Posterior vena cava (tissue), 2 donors: ENCODE measurements around the gene CDH2. TPM values are rescaled to one million over a fixed set of nuclear protein-coding genes. Genes with fewer than 3 reads are reported as not detected.
"Not testable (repeated sequence)": the region's sequence is repeated elsewhere in the genome, so short reads cannot be mapped to it uniquely, and the experiment has no call there.

Experiments used
- DNase-seq: peaks from one replicate; pipeline ENCODE4 v3.0.0-alpha.2; 2020; ENCODE audit warnings: low spot score
- intact Hi-C, 2 donors: fragments of 100-400 bp; cut with DNase I; formaldehyde crosslinking; loops; one replicate each; pipeline versions ENCODE4 v1.14.1 to v1.14.2; 2022 to 2023
- total RNA-seq, 2 donors: library from RNA; stranded (reverse); fragmentation: NEBNext Ultra II Directional; extraction: Animal tissue kit (Norgen Biotek cat#: 25700); gene quantifications; one replicate each; pipeline ENCODE4 v1.2.1, GENCODE V29; 2021
- donor health status: DM: yes; HTN: yes; CAD: no.
- donor health status: DM: yes; HTN: yes; CAD: no.

CDH2 gene
- total RNA-seq, 2 donors from 2014 or later: 6.0 to 12.0 TPM

GRCh38 chr18:27966881-27967280 lies 210.0 kb downstream of the CDH2 start:
- DNase-seq: no peak
- intact Hi-C loops: no loop called here

- no peak for DNase-seq
Observed at GRCh38 chr18:27964811-27965210, 212.1 kb downstream of the CDH2 start.

GRCh38 chr18:27959101-27959500 lies 217.8 kb downstream of the CDH2 start:
- intact Hi-C loops: no loop called here

More at GRCh38 chr18:27964811-27965210, 212.1 kb downstream of the CDH2 start:
- intact Hi-C loops: no loop called here

GRCh38 chr18:27956001-27956640 lies 220.8 kb downstream of the CDH2 start:
- intact Hi-C loops: no loop called here
- no peak for DNase-seq

More at GRCh38 chr18:27959101-27959500, 217.8 kb downstream of the CDH2 start:
- no peak for DNase-seq

GRCh38 chr18:27954226-27954625 lies 222.7 kb downstream of the CDH2 start:
- intact Hi-C loops: no loop called here
- DNase-seq: no peak

- no peak for DNase-seq
- intact Hi-C loops: no loop called here
Observed at GRCh38 chr18:27952741-27953140, 224.2 kb downstream of the CDH2 start.

- intact Hi-C loops: no loop called here
- DNase-seq: no peak
Observed at GRCh38 chr18:27950648-27951228, 226.2 kb downstream of the CDH2 start.

GRCh38 chr18:27948986-27949385 lies 227.9 kb downstream of the CDH2 start:
- DNase-seq: no peak
- intact Hi-C loops: no loop called here

GRCh38 chr18:27942706-27943105 lies 234.2 kb downstream of the CDH2 start:
- intact Hi-C loops: no loop called here
- DNase-seq: no peak

GRCh38 chr18:27931535-27931934 lies 245.4 kb downstream of the CDH2 start:
- no peak for DNase-seq
- intact Hi-C loops: no loop called here

GRCh38 chr18:27922780-27923179 lies 254.2 kb downstream of the CDH2 start:
- no peak for DNase-seq
- intact Hi-C loops: no loop called here

- DNase-seq: no peak
- intact Hi-C loops: no loop called here
Observed at GRCh38 chr18:27921904-27922751, 254.8 kb downstream of the CDH2 start.

- intact Hi-C loops: no loop called here
Observed at GRCh38 chr18:27921392-27921791, 255.5 kb downstream of the CDH2 start.

GRCh38 chr18:27920836-27921235 lies 256.1 kb downstream of the CDH2 start:
- DNase-seq: no peak
- intact Hi-C loops: no loop called here

More at GRCh38 chr18:27921392-27921791, 255.5 kb downstream of the CDH2 start:
- no peak for DNase-seq

GRCh38 chr18:27906189-27906588 lies 270.7 kb downstream of the CDH2 start:
- DNase-seq, intact Hi-C loops: not testable (repeated sequence)

- no peak for DNase-seq
- intact Hi-C loops: no loop called here
Observed at GRCh38 chr18:27903906-27904305, 273.0 kb downstream of the CDH2 start.

- no peak for DNase-seq
- intact Hi-C loops: no loop called here
Observed at GRCh38 chr18:27901424-27902226, 275.3 kb downstream of the CDH2 start.
